ENCODE results near the gene NPHP4. TPM values are rescaled to one million over a fixed set of nuclear protein-coding genes. Genes with fewer than 3 reads are reported as not detected.

Gene NPHP4
- total RNA-seq, 1 donor = 8.0 TPM

GRCh38 chr1:5888606-5889211, 103.5 kb downstream of the NPHP4 start:
- no peaks in the 10 kb centered on the region for H3K9me3 ChIP-seq (ENCODE audit: low read depth, low read length)
- no peaks in the 10 kb centered on the region for H3K79me2 ChIP-seq (ENCODE audit: insufficient read depth, low read length)
- H3K4me2 ChIP-seq (ENCODE audit: insufficient read depth, low read length) = no peak overlapping the region
- H3K4me1 ChIP-seq (ENCODE audit: insufficient read depth, low read length) = peaks cover 6% of the 10 kb centered on the region
- peak; percentile 74 for DNase-seq (ENCODE audit: insufficient read length, low spot score, missing footprints)
- H3K27me3 ChIP-seq (ENCODE audit: insufficient read depth, low read length) = no peaks in the 10 kb centered on the region
- H3K27ac ChIP-seq (ENCODE audit: low read depth, low read length) = no peak overlapping the region
- H4K20me1 ChIP-seq (ENCODE audit: insufficient read depth, low read length) = no peaks in the 10 kb centered on the region
- no peak for TF ChIP-seq CTCF (IDR thresholded peaks at IDR 0.05; ENCODE audit: extremely low read depth, low read depth, low read length)
- H2AFZ ChIP-seq (ENCODE audit: low read length) = no peak overlapping the region
- H3K36me3 ChIP-seq (ENCODE audit: insufficient read depth, low read length) = peaks cover 4% of the 10 kb centered on the region
- H3K4me3 ChIP-seq (ENCODE audit: insufficient read depth, low read length) = no peak overlapping the region

GRCh38 chr1:5887971-5888361, 104.3 kb downstream of the NPHP4 start:
- Histone ChIP-seq H3K79me2 (ENCODE audit: insufficient read depth, low read length) (no peaks in the 10 kb centered on the region), H3K9me3 (ENCODE audit: low read depth, low read length) (no peaks in the 10 kb centered on the region), H3K27me3 (ENCODE audit: insufficient read depth, low read length) (no peaks in the 10 kb centered on the region), H3K4me1 (ENCODE audit: insufficient read depth, low read length) (peaks cover 6% of the 10 kb centered on the region), H4K20me1 (ENCODE audit: insufficient read depth, low read length) (no peaks in the 10 kb centered on the region), H2AFZ (ENCODE audit: low read length) (no peak overlapping the region), H3K27ac (ENCODE audit: low read depth, low read length) (no peak overlapping the region), H3K4me3 (ENCODE audit: insufficient read depth, low read length) (no peak overlapping the region), H3K4me2 (ENCODE audit: insufficient read depth, low read length) (no peak overlapping the region), H3K36me3 (ENCODE audit: insufficient read depth, low read length) (peaks cover 4% of the 10 kb centered on the region)
- TF ChIP-seq CTCF (IDR thresholded peaks at IDR 0.05; ENCODE audit: extremely low read depth, low read depth, low read length) = no peak
- peak; percentile 39 for DNase-seq (ENCODE audit: insufficient read length, low spot score, missing footprints)

GRCh38 chr1:5887349-5887970, 104.8 kb downstream of the NPHP4 start:
- no peak overlapping the region for H2AFZ ChIP-seq (ENCODE audit: low read length)
- no peaks in the 10 kb centered on the region for H4K20me1 ChIP-seq (ENCODE audit: insufficient read depth, low read length)
- no peak overlapping the region for H3K27ac ChIP-seq (ENCODE audit: low read depth, low read length)
- DNase-seq (ENCODE audit: insufficient read length, low spot score, missing footprints) = peak; percentile 44
- H3K4me2 ChIP-seq (ENCODE audit: insufficient read depth, low read length) = no peak overlapping the region
- H3K4me1 ChIP-seq (ENCODE audit: insufficient read depth, low read length) = peaks cover 6% of the 10 kb centered on the region
- no peak for TF ChIP-seq CTCF (IDR thresholded peaks at IDR 0.05; ENCODE audit: extremely low read depth, low read depth, low read length)
- H3K9me3 ChIP-seq (ENCODE audit: low read depth, low read length) = no peaks in the 10 kb centered on the region
- H3K4me3 ChIP-seq (ENCODE audit: insufficient read depth, low read length) = no peak overlapping the region
- no peaks in the 10 kb centered on the region for H3K79me2 ChIP-seq (ENCODE audit: insufficient read depth, low read length)
- H3K27me3 ChIP-seq (ENCODE audit: insufficient read depth, low read length) = no peaks in the 10 kb centered on the region
- H3K36me3 ChIP-seq (ENCODE audit: insufficient read depth, low read length) = peaks cover 4% of the 10 kb centered on the region

GRCh38 chr1:5886541-5887348, 105.5 kb downstream of the NPHP4 start:
- no peaks in the 10 kb centered on the region for H3K79me2 ChIP-seq (ENCODE audit: insufficient read depth, low read length)
- H3K27me3 ChIP-seq (ENCODE audit: insufficient read depth, low read length) = no peaks in the 10 kb centered on the region
- peaks cover 3% of the 10 kb centered on the region for H3K4me1 ChIP-seq (ENCODE audit: insufficient read depth, low read length)
- DNase-seq (ENCODE audit: insufficient read length, low spot score, missing footprints) = peak; percentile 78
- no peak for TF ChIP-seq CTCF (IDR thresholded peaks at IDR 0.05; ENCODE audit: extremely low read depth, low read depth, low read length)
- no peaks in the 10 kb centered on the region for H3K9me3 ChIP-seq (ENCODE audit: low read depth, low read length)
- H2AFZ ChIP-seq (ENCODE audit: low read length) = no peak overlapping the region
- H3K4me3 ChIP-seq (ENCODE audit: insufficient read depth, low read length) = no peak overlapping the region
- no peak overlapping the region for H3K27ac ChIP-seq (ENCODE audit: low read depth, low read length)
- H4K20me1 ChIP-seq (ENCODE audit: insufficient read depth, low read length) = no peaks in the 10 kb centered on the region
- H3K4me2 ChIP-seq (ENCODE audit: insufficient read depth, low read length) = no peak overlapping the region
- peaks cover 4% of the 10 kb centered on the region for H3K36me3 ChIP-seq (ENCODE audit: insufficient read depth, low read length)
